Spleen (tissue), 7 donors: Measurements from ENCODE around the gene SLC22A1.

Source experiments
- CTCF ChIP-seq, 11 experiments: fragments of 200-600 bp in 7 of 11; fragments of 450-650 bp in 4 of 11; sonication (generic) in 4 of 11; IDR thresholded peaks in 8 of 11; conservative IDR thresholded peaks in 3 of 11; 1 replicate in 7 of 11; 2 replicates in 4 of 11; pipeline versions ENCODE4 v1.4.0 to v1.8.0; 2016 to 2021; ENCODE audit warnings: antibody characterized with exemption in 11 of 11, inconsistent platforms in 4 of 11, mild to moderate bottlenecking in 1 of 11
- POLR2A ChIP-seq, 3 donors: fragments of 450-650 bp; IDR thresholded peaks; one replicate each; pipeline ENCODE4 v1.5.1; 2017; ENCODE audit warnings: antibody characterized with exemption in 3 of 3, mild to moderate bottlenecking in 1 of 3
- donor health status: DM: no; HTN: no; CAD: no; lungs with moderate emphysema.
- donor health status: DM: no; HTN: no; CAD: no.
- donor health status: DM: no; HTN: no; CAD: no.

DNA sequence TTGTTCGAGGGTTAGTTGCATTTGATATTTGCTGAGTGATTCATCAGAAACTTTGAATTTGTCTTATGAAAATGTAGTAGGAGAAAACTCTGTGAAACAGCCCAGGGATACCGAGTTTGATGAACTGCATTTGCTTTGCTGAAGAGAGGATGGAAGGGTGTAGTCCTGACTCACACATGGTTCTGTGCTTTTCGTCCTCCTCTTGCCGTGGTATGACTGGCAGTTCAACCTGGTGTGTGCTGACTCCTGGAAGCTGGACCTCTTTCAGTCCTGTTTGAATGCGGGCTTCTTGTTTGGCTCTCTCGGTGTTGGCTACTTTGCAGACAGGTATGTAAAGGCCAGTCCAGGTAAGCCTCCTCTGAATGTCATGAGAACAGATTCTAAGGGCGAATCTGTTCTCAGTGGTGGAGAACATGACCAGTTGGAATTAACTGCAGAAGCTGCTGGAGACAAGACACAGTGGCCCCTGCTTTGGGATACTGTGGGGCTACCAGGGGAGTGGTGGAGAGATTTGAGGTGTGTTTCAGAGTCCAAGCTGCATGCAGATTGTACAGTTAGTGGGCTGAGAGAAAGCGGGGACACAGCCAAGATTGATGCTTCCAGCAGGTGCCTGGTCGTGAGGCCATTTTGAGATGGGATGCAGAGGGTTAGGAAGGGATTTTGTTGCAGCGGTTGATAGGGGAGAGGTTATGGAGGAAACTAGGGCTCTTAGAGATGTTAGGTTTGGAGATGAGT, 8.4 kb downstream of the SLC22A1 start:
- TF ChIP-seq POLR2A (IDR thresholded peaks at IDR 0.05): no peak
- TF ChIP-seq CTCF (IDR thresholded peaks at IDR 0.05 in 8 of 11, conservative IDR thresholded peaks at IDR 0.05 in 3 of 11): no peak
